ENCODE results near the gene ZNF668.
A peak's percentile ranks its signal among the peaks of the same experiment; 100 is the strongest.

DNA sequence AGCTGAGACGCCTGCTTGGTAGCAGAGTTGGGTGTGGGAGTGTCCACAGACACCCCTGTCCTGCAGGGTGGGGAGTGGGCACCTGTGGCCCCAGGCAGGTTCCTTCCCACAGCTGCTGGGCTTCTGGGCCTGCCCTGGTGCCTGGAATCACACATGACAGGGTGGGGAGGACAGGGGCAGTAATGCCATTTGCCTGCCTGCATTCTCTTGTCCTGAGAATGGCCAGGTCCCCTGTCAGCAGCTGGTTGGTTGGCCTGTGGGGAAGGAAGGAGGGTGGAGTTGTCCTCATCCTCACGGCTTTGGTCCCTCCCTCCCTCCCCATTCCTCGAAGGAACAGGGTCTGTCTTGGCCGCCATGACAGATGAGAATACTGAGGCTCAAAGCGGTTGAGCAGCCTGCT, 9.5 kb upstream of the ZNF668 start:
- TF ChIP-seq POLR2AphosphoS5 (IDR thresholded peaks at IDR 0.05; ENCODE audit: low read depth) (0 out of 2 replicates have a peak, but pooled peaks have one; percentile 17), GABPA (IDR thresholded peaks at IDR 0.05; ENCODE audit: low read depth) (no peak)
- TF ChIP-seq, protein P1, sequence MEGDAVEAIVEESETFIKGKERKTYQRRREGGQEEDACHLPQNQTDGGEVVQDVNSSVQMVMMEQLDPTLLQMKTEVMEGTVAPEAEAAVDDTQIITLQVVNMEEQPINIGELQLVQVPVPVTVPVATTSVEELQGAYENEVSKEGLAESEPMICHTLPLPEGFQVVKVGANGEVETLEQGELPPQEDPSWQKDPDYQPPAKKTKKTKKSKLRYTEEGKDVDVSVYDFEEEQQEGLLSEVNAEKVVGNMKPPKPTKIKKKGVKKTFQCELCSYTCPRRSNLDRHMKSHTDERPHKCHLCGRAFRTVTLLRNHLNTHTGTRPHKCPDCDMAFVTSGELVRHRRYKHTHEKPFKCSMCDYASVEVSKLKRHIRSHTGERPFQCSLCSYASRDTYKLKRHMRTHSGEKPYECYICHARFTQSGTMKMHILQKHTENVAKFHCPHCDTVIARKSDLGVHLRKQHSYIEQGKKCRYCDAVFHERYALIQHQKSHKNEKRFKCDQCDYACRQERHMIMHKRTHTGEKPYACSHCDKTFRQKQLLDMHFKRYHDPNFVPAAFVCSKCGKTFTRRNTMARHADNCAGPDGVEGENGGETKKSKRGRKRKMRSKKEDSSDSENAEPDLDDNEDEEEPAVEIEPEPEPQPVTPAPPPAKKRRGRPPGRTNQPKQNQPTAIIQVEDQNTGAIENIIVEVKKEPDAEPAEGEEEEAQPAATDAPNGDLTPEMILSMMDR (IDR thresholded peaks at IDR 0.05; ENCODE audit: insufficient read depth, low read length): no peak

Data from HL-60 (cell line).